NOMO-1 treated with DMSO at 0.1 percent for 48 hours (cell line): ENCODE results near the gene CTNNA3.
"Not testable (repeated sequence)": the region's sequence is repeated elsewhere in the genome, so short reads cannot be mapped to it uniquely, and the experiment has no call there.

Experiments used
- DNase-seq: peaks from one replicate; lab custom pipeline; 2025; ENCODE audit not compliant: unreplicated experiment; lab: John Stamatoyannopoulos, UW

Gene CTNNA3

DNA sequence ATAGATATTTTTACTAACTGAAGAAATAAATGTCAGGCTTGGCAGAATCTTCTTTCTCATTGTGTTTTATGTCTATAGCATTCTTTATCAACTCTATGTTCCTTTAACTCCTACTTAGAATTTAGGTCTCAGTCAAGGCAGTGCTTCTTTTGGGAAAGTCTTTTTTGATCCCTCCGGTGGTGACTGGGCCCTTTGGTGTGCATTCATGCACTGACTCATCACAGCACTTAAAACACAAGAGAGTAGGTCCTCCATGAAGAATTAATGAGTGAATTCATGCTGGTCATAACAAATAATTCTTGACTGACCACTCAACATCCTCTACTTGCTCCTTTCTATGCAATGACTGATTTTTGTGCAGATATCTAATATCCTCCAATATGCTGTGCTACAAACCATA is 1229.0 kb downstream of the CTNNA3 start:
- DNase-seq: no peak

DNA sequence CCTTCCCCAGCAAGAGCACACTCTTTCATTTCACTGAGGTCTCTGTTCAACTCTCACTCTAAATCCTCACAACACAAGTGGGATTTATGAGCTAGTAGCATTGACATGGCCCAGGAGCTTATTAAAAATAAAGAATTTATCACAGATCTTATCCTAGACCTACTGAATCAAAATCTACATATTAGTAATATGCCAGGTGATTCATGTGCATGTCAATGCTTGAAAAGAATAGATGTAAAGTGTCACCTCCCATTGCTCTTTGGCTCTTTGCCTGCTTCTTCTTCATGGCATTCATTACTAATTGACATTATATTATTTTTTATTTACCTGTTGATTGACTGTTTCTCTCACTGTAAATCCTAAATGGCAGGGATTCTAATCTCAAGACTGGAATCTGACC is 1229.4 kb downstream of the CTNNA3 start:
- DNase-seq: no peak

DNA sequence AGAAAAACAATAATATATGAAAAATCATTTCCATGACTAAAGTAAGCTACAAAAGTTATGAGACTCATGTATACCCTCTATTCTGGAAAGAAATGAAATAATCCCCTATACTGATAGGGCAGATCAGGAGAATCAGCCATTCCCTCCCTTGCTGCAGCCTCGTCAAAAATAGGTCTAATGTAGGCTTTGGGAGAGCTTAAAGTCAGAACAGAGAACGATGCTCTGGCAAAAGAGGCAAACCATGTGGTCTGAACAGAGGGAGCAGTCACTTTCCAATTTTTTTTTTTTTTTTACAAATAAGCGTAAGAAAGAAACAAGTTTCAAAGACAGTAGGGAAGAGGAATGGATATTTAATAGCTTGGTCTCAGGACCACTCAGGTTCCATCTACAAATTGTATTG is 1232.4 kb downstream of the CTNNA3 start:
- DNase-seq: no peak

DNA sequence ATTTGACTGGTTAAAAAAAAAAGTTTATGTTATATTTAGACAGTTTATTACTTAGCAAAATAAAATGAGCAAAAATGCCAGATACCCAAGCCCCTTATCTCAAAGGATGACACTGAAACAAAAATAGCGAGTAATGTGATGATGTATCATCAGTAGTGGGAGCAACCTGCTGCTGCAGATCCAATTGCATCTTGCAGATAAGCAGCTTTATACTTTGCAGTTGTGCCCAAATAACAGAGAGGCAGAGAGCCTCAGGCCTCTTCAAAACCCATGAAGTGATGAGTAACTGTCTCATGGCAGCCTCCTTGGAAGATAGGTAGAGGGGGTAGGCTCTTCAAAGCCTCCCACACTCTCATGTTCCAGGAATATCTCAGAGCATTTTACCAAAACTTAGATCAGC is 1238.4 kb downstream of the CTNNA3 start:
- no peak for DNase-seq

DNA sequence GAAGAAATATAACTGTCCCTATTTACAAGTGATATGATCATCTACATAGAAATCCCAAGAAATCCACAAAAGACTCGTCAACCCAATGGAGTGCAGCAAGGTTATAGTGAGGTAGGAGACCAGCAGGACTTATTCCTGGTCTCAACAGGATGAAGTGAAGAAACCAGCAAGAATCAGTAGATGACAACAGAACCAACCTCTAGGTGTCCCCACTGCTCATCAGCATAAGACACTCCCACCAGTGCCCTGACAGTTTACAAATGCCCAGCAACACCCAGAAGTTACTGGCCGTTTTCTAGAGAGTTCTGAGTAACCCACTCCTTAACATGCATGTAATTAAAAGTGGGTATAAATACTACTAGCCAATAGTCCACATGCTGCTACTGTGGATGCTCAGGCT is 1240.7 kb downstream of the CTNNA3 start:
- DNase-seq: no peak

DNA sequence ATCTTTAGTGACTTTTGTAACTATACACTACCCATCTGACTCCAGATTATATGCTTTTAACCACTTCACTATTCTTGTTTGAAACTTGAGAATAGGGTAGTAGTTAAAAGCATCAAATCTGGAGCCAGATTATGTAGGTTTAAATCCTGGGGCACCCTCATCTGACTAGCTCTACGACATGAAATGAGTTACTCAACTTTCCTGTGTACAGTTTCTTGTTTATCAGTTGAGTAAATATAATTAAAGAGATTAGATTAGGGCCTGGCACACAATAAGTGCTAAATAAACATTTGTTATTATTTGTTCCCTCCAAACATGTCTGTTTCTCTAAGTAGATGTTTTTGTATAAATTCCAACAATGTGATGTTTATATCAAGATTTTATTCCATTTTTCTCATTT is 1255.4 kb downstream of the CTNNA3 start:
- no peak for DNase-seq

DNA sequence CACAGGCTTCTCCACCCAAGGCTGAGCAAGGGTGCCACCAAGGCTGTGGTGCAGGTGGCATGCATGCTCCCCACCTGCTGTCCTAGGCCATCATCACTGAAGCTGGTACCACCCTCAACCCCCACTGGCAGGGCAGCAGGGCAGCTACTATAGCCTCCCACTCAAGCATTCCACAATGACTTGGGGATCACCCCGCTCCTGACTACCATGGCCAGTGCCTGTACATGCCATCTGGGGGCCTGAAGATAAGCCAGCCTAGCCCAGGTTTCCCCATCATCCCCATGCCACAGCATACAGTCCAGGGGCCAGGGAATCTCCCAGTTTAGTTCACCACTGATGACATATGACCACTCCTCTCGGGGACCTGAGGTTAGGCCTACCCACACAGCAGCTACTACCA is 1281.1 kb downstream of the CTNNA3 start:
- no peak for DNase-seq

DNA sequence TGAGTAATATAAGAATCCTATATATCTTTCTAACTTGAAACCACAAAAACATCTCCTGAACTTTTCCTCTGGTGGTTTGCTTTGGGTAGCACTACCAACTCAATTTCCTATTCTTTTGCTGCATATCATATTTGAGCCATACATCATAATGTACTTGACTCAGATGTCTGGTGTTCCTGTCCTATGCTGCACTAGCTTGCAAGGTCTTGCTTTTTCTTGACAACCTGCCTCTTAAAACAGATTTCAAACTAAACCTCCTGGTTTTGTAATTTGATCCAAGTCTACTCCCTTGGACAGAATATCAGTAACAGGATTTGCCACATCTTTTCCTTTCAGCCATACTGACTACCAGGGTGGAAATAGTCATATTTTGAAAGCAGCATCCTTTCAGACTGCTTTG is 1290.4 kb downstream of the CTNNA3 start:
- no peak for DNase-seq

DNA sequence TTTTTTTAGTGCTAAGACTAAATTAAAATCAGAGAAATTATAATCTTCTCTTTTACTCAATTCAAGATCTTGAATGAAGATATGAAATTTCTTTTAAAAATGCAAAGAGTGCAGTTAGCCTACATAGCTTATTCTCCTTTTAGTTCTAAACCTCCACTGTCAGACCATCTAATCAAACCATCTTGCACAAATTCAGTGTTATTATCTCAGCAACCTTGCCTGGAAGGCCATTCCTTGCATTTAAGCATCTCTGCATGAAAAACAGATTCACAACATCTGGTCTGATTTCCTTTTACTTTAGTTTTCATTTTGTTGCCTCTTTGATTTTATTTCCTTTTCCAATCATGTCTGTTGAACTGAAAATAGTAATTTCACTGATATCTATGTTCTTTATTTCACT is 1297.3 kb downstream of the CTNNA3 start:
- DNase-seq: no peak

DNA sequence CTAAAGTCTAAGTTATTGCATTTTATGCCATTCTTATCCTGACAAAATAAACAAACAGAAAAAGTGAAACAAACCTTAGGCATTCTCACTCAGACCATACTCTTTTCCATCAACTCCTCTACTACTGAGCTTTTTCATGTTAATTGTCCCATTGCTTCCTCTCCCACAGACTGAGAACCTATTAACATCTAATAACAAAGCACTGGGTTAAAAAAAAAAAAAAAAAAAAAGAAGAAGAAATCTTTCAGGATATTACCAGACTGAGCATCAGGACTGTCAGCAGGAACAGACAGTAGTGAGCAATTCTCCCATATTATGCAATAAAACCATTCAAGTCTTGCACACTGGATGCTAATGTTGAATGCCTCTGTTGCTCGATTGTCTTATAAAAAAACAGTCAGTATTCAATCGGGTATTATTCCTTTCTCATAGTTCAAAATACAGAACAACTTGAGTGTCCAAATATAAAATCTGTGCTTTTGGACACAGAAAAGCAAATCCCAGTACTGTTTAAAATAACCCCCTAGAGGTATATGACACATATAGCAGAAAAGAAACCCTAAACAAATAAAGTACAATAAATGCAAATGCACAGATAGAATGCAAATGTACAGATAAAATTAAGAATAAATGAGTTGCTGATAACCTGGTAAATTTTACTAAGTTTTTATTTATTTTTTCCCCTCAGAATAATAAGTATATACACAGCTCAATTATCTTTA is 1301.5 kb downstream of the CTNNA3 start:
- no peak for DNase-seq

DNA sequence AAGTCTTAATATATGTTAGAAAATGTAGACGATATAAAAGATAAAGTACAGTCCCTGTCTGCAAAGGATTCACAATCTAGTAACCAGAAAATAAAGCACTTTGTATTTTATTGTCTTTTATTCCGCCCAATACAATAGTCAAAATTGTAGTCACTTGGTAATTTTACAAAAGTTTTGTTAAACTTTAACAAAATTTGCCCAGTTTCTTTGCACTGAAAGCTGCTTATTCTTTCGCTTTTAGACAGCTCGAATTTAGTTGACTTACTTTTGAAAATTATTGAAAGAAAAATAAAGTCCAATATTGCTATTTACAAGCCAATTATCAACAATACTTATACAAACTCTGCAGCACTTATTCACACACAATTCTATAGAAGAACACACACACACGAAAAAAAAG is 1305.1 kb downstream of the CTNNA3 start:
- DNase-seq: no peak

DNA sequence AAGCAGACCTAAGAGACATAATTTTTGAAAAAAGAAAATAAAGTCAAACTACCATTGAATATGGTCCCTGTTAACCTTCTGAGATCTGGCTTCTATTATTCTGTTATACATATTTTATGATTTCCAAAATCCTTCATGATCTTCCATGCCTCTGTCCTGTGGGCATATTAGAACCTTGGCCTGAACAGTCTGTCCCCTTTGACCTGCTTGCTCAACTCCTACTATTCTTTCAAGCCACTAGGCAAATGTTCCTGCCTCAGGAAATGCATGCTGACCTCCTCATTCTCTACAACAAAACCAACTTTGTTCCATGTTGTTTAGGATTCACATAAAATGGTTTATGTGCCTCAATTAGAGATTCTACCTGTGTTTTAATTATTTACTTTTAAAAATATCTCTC is 1315.0 kb downstream of the CTNNA3 start:
- DNase-seq: no peak

DNA sequence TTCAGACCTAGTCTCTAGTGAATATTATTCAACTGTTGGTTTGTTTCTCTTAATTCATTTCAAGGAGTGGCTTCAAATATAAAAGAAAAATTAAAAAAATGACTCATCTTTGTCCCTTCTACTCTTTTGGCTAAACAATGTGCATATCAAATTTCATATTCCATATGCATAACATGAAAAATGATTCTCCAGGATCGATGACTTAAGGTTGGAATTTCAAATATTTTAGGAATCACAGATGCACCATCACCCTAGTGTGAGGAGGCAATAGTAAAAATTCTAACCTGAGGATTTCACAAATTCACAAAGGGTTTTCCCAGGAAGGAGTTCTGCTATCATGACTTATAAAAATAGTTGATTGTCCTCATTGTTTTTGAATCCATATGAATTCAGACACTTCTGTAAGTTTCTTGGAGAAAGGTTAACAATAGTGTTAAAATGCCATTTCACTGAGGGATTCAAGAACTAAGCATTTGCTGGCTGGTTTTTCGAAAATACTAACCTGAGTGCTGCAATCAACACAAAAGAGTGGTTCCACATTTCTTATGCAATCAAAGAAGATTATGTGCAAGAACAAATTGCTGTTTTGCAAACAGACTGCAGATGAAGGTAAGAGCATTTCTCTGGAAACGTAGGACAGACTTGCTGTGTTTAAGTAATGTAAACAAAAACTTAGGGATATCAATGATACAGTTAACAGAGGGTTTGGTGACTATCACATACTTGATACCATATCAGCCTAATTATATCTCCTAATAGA is 1317.7 kb downstream of the CTNNA3 start:
- DNase-seq: peak; percentile 59

DNA sequence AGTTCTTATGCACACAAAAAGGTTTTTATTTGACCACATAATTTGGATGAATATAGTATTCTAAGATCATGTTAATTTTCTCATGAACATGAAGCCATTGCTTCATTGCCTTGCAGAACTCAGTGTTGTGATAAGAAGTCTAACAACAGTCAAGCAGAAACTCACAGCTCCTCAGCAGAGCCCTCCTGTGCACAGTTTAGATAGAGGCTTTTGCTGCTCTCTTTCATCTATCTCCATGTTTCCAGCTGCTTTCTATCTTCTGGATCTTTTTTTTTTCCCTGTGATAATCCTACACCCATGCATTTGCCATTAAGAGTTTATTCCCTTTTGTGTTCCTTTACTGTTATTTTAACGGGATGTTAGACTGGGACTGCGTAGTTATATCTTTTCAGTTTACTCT is 1327.8 kb downstream of the CTNNA3 start:
- no peak for DNase-seq

DNA sequence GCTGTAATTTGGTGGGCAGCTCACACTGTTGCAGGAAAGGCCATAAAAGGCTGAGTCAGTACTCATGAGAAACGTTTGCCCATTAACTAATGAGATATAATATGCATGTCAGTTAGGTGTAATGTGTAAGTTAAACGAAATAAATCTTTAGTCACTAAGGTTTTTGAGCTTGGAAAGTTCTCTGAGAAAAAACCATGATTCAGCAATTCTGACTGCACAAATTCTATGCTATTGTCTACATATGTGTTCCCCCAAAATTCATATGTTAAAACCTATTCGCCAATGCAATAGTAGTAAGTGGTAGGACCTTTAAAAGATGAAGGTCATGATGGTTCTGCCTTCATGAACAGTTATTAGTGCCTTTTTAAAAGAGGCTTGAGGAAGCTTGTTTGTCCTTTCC is 1329.8 kb downstream of the CTNNA3 start:
- no peak for DNase-seq

DNA sequence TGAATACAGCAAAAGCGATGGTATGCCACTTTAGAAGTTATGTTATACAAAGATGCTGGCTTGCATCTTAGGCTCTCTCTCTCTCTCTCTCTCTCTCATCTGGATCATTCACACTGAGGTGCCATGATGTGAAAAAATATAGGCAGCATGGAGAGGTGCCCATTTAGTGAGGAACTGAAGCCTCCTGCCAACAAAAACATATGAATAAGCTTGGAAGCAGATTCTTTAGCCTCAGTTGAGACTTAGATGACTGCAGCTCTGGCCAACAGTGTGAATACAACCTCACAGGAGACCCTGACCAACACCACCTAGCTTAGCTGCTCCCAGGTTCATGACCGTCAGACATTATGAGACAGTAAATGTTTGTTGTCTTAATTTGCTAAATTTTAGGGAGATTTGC is 1330.3 kb downstream of the CTNNA3 start:
- no peak for DNase-seq

DNA sequence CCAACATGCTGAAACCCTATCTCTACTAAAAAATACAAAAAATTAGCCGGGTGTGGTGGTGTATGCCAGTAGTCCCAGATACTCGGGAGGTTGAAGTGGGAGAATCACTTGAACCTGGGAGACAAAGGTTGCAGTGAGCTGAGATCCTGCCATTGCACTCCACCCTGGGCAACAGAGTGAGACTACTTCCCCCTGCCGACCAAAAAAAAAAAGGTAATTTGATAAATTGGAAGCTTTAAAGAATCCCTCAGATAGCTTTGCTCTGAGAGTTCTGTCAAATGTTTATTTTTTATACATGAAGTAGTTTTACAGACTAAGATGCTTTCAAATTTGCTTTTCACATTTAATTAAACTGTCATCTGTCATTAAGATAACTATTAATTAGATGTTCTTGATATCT is 1333.5 kb downstream of the CTNNA3 start:
- no peak for DNase-seq

DNA sequence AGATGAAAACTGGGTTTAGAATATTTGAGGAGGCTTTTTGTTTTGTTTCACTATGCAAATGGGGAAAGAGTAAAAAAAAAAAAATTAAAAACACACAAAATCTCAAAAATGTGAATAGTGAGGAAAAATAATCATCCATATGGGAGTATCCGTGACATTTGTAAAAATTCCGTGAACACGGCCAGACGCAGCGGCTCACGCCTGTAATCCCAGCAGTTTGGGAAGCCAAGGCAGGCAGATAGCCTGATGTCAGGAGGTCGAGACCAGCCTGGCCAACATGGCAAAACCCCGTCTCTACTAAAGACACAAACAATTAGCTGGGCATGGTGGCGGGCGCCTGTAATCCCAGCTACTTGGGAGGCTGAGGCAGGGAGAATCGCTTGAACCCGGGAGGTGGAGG is 1342.2 kb downstream of the CTNNA3 start:
- not testable (repeated sequence) for DNase-seq

DNA sequence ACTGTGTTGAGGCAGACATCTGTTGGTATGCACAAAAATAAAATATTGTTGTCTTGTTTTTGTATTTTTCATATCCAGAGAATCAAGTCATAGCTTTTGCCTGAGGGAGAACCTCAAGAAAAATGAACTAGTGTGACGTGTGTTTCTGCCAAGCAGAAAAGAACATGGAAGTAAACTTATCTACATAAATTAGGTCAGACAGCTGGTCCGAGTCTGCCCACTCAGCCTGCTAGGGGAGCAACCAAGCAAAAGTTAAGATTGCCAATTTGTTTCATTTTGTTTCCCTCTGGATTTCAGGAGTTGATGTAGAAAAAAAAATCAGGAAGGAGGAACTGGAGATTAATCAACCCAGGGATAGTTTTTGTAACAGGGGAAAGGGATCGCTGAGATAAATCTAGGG is 1342.6 kb downstream of the CTNNA3 start:
- no peak for DNase-seq

DNA sequence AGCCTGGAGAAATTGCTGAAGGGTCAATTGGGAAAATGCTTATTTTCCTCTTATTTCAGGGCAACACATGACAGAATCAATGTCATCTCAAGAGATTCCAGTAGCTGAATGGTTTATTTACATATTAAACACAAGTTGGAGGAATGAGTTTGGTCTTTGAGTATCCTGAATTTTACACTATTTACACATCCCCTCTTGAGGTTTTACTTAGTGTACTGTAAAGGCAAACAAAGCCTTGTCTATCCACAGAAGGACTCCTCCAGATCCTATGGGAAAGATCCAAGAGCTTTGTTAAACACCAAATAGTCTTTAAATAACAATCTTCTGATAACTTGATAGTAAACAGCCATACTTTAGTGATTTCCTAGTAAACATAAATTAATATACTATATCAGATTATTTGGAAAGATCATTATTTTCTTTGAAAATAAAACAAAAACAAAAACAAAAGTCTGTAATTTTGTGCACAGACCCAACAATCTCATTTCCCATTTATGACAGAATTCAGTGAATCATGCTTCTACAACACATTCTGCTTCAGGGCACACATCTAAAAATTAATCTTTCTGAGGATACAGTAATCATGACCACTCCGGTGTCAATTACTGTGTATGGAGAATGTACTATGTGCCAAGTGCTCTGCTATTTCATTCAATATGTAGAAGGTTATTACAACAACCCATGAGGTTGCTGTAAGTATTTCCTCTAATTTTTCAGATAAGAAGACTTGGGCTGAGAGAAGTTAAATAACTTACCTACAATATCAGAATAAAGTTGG is 1345.2 kb downstream of the CTNNA3 start:
- no peak for DNase-seq

DNA sequence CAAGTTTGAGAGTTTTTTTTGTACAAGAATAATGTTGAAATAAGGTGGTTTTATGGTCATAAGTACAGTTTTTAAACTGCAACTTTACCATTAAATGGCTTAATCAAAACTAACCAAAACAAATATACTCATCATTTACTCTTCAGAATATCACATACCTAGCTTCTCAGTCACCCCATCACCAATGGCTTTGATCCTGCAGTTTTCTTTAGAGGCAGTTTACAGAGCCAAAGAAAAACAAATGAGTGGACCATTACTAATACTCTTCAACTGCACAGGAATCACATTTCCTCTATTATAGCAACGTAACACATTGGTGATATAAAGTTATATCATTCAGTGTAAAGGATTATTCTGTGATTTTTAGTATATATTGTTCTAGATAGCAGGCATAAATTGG is 1346.3 kb downstream of the CTNNA3 start:
- no peak for DNase-seq

DNA sequence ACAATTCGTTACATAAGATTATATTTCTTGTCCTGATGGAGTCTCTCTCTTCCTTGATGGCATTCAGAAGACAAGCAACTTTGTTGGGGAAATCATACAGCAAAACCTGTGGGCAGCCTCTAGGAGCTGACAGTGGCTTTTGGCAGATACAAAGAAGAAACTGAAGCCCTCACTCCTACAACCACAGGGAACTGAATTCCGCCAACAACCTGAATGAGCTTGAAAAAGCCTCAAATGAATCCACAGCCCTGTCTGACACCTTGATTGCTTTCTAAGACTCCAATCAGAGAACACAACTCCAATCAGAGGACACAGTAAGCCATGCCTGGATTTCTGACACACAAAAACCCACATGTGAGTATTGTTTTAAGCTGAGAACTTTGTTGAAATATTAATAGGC is 1346.9 kb downstream of the CTNNA3 start:
- DNase-seq: no peak
